ENCODE results near the gene OR10H3.
"Not testable (repeated sequence)": the region's sequence is repeated elsewhere in the genome, so short reads cannot be mapped to it uniquely, and the experiment has no call there.

The OR10H3 gene

DNA sequence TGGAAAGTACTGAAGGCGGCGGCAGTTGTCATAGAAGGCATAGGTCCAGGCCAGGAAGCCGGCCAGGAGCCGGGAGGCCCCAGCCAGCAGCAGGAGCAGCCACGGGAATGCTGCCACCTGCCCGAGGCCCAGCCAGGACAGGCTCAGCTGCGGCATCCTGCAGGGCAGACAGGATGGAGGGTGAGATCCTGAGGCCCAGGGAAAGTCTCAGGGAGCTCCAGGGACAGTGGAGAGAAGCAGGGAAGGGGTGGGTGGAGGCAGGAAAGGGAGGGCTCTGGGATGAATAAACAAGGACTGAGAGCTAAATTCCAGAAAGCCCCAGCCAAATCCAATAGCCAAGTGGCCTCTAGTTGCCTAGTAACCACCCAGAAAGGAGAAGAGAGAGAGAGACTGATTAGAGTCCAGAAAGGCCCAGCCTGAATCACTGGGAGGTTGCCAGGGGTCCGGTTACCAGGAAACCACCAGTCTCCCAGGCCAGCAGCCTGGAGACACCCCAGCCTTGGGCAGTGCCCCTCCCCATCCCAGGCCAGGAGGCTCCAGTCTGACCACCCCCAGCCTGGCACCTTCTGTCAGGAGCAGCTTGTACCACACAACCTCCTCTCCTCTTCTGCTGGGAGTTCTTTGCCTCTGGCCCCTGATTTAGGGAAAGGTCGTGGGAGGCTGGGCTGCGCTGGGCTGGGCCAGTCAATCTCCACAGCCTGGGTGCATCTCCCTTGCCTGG lies 42.1 kb downstream of the OR10H3 start:
- DNase-seq = no peak

DNA sequence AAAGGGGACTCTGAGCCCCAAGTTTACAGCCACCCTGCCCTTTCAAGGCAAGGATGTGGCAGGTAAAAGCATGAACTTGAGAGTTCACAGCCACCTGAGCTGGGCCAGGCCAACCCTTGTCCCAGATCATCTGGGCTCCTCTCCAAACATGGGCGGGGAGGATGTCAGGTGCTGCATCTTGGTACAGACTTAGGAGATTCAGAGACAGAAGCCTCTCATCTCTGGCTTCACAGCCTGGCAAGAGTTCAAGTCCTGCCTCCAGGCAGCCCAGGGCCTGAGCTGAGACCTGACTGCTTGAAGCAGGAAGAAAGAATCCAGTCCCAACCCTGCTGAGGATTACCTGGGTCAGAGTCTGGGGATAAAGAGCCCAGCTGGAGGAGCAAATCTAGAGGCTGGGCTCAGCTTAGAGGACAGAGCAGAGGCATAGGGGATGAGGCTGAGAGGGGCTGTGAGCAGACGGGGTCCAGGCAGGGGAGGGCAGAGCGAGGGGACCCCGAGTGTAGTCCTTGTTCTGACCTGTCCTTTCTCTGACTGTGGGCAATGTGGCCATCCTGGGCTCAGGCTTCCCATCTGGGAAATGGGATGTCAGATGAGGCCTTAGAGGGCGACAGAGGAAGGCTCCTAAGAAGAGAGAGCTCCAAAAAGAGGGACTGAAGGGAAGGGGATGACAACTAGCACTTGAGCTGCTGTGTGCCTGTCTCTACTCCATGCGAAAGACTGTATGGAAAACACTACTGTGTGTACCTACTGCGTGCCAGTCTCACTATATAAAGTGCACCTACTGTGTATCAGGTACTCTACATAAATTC lies 43.0 kb downstream of the OR10H3 start:
- DNase-seq = no peak

DNA sequence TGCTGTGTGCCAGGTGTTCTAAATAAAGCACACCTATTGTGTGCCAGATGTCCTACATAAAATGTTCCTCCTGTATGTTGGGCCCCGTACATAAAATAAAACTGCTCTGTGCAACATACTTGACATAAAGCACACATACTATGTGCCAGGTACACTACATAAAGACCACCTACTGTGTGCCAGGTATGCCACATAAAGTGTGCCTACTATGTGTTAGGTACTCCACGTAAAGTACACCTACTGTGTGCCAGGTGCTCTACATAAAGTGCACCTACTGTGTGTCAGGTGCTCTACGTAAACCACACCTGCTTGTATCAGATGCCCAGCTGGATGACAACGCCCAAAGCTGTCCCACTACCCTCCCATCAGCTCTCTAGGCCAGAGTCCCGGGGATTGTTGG lies 43.9 kb downstream of the OR10H3 start:
- no peak for DNase-seq

DNA sequence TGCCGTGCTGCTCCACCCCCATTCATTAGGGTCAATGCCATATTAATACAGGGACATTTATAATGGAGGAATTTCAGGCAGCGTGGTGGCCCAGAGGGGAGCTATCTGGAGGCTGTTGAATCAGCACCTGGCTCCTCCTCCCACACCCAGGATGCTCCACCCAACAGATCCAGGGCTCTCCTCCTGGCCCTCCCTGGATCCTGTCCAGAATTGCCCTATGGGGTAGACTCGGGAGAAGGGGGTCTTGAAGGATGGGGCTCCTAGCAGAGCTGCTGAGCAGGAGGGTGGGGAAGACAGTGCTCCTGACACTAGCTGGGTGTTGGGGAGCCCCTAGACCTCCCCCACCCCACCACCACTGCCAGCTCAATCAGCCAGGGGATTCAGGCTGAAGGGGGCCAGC lies 44.4 kb downstream of the OR10H3 start:
- DNase-seq = no peak

DNA sequence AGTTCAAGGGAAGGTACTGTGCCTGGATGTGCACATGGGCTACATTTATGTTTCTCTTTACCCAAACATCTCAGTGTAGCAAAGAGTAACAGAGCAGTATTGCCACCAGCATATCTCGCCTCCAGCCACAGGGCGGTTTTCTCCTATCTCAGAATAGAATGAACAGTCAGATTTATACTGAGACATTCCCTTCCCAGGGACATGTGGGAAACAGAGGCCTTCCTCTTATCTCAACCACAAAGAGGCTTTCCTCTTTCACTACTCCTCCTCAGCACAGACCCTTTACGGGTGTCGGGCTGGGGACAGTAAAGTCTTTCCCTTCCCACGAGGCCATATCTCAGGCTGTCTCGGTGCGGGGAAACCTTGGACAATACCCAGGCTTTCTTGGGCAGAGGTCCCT lies 45.1 kb downstream of the OR10H3 start:
- not testable (repeated sequence) for DNase-seq

DNA sequence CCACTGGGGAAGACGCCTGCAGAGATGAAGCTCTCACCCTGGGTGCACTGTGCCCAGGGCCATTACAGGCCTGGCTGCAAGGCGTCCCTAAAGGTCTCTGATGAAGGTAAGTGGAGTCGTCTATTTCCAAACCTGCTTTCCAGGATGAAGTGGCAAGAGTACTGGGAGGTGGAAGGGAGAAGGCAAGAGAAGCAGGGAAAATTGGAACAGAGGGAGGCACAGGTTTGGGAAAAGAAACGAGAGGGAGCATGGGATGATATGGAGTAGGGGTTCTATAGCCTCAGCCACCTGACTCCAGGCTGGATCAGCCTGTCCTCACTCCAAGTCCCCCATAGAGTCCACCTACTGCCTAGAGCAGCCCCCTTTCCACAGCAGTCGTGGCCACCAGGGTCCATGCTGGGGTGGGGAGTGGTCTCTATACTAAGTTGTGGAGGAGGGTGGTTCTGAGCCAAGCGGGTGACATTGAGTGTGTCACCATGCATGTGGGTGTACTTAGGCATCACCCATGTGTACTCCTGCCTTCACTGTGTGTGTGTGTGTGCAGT lies 49.9 kb downstream of the OR10H3 start, which contains the start of gene OR10H5:
Gene OR10H5 (plus strand): TSS at position 51 of the 545 bp plus-strand sequence. CDS start 6,388 bp downstream, outside the sequence.
- DNase-seq = no peak

DNA sequence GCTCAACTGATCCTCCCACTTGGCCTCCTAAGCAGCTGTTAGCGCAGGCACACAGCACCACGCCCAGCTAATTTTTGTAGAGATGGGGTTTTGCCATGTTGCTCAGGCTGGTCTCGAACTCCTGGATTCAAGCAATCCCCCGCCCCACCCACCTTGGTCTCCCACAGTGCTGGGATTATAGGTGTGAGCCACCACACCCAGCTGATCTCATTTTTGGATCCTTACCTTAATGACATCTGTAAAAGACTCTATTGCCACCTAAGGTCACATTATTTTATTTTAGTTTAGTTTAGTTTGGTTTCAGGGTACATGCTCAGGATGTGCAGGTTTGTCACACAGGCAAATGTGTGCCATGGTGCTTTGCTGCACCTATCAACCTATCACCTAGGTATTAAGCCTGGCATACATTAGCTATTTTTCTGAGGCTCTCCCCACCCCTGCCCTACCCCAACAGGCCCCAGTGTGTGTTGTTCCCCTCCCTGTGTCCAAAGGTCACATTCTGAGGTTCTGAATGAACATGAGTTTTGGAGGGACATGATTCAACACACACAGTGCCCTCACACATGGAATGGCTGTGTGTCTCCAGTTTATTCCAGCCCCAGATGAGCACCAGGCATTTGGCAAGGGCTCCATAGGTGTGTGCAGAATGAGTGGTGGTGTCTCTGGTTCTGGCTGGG lies 50.9 kb downstream of the OR10H3 start:
- no peak for DNase-seq

DNA sequence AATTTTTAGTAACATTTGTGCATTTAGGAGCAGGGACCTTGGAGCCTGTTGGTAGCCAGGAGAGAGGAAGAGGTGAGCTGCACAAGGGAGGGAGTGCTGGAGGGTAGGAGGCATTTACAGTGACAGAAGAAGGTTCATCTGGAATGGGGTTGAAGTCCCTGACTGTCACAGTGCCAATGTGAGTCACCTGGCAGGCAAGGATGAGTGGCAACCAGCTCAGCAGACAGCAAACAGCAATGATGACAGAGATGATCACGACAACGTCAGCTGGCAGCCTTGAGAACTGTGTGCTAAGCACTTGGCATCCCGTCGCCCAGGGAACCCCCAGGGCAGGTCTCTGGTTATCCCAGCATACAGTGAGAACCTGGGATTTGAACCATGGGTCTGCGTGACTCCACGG lies 52.3 kb downstream of the OR10H3 start:
- DNase-seq = no peak

Measured in right kidney (tissue), 1 donor.